HG03108 (cell line): ENCODE data around the gene DHRSX.
"Not testable (repeated sequence)": the region's sequence is repeated elsewhere in the genome, so short reads cannot be mapped to it uniquely, and the experiment has no call there.

Experiments
- ATAC-seq: cut with Tn5 transposase; IDR thresholded peaks from one replicate; pipeline ENCODE4 v1.9.1; 2021; ENCODE audit warnings: moderate library complexity; ENCODE audit not compliant: unreplicated experiment

DHRSX gene

DNA sequence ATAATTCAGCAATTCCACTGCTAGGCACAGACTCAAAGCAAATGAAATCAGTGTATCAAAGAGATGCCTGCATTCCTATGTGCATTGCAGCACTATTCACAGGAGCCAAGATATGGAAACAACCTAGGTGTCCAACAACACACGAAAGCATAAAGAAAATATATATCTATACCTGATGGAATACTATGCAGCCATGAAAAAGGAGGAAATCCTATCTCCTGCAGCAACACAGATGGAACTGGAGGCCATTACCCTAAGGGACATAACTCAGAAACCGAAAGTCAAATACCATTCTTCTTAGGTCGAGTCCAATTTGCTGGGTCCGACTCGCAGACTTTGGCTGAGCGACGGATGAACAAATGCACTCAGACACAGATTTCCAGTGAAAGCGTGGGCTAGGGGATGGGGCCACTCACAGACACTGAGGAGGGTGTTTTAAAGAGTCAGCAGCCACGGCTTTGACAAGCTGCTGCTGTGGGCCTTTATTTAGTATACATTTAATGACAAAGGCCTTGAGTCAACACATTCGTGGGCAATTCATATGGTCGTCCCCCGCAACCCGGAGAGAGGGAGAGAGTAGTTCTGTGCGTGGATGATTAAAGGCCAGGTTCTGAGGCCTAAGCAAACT, 93.8 kb downstream of the DHRSX start:
- no peak for ATAC-seq

DNA sequence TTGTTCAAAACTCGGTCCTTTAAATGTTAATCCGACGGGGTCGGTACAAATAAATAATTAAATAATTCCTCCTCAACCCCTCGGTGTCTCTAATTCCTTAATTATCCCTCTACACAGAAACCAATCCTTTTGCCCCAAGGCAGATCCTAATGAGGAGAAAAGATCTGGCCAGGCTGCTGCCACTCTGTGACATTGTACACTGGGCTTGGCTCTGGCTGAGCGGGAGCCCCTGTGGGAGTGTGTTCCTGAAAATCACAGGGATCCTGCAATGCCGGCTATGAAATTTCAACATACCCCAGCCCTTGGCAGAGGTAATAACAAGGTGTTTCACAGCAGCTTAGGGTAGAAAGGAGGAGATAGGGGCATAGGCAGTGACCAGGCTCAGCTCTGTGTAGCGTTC, 96.0 kb downstream of the DHRSX start:
- no peak for ATAC-seq

DNA sequence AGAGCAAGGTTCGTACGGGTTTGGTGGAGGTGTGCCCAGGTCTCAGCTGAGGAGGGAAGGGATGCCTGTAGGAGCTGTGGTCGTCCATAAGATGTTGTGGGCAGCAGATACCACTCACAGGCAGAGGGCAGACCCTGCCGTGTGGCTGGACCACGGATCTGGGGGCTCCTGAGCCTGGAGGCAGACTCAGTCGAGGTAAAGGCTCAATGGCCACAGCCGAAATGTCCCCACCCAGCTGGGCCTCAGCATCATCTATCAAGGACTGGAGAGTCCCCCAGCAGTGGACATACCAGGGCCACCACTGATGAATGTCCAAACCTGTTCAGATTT, 98.5 kb downstream of the DHRSX start:
- no peak for ATAC-seq

DNA sequence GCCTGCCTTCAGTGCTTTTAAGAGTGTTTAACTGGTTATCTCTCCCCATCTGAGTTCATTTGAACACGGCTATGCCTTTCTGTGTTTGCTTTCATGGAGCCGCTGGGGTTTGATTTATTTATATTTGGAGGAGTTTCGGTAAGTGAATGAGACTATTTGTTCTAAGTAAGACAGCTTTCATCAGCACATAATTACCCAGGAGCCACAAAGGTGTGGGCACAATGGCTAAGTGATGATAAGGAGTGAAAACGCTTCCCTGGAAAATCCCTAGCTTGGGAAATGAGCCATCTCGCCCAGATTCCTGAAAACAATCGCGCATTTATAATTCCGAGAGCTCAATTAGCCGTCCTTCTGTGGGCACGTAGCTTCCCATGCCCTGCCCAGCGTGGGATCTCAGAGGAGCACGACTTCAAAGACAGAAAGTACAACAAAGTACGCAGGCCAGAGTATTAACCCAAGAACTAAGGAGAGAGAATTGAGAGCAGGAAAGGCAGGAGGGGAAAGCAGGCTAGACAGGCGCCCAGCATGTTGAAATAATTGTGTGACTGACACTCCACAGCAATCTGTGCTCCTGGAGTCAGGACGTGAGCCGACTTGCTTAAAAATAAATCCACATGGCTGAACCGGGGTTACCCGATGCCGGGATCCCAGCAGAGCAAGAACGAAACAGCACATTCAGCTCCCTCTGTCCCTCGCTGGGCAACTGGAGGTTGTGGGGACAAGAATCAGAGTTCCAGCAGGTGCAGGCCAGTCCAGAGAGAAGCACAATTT, 99.0 kb downstream of the DHRSX start:
- ATAC-seq, result no peak

DNA sequence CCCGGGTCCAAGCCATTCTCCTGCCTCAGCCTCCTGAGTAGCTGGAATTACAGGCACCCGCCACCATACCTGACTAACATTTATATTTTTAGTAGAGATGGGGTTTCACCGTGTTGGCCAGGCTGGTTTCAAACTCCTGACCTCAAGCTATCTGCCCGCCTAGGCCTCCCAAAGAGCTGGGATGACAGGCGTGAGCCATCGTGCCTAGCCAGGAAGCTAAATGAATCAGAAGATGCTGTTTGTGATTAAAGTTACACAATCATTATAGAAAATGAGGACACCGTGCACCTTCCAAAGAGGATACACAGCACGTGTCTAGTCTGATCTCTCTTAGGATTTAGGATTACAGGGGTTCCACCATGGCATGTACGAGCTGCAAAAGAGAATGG, 99.6 kb downstream of the DHRSX start:
- ATAC-seq, result no peak

DNA sequence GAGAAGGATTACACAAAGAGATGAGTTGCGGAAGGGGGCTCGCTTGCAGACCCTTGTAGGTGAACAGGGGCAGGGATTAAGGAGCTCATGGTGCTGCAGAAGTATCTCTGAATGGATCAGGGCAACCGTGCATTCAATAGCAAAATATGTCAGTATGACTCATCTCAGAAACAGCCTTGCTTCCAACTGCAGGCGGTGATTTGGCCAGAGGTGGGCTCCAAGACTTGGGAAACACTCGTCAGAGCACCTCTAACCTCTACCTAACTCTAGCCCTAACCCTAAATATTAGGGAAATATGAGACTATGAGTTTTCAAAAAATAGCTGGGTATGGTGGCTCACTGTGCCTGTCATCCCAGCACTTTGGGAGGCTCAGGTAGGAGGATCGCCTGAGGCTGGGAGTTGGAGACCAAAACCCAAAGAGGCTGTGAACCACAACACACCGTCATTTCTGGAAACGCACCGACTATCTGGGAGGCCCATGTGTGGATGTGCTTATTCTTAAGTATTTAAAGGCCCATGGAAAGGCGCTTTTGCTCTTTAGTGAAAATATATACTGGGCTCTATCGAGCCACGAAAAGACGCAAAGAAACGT, 102.6 kb downstream of the DHRSX start:
- ATAC-seq, result no peak

DNA sequence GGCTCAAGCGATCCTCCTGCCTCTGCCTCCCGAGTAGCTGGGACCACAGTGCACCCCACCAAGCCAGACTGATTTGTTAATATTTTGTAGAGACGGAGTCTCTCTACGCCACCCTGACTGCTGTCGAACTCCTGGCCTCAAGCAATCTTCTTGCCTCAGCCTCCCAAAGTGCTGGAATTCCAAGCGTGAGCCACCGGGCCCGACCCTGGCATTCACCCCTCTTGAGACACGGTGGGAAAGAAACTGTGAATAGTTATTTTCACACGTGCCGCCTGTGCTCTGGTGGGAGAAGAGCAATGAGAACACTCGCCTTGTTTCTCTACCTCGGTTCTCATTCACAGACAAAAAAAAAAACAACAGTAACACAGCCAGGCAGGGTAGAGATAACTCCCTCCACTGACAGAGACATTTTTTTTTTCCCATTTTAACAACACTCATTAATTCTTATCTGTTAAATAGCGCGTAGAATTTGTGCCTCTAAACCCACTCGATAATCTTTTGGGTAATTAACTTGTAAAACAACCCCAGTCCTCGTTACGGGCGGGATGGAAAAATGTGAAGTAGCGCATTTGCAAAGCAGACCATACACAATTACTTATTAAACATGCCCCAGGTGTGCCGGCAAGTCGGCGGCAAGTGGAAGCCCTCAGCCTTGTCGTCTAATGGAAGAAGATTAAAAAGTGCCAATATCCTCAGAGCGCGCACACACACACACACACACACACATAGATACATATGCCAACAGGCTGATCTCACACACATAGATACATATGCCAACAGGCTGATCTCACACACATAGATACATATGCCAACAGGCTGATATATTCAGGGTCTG, 103.3 kb downstream of the DHRSX start:
- ATAC-seq, result no peak

DNA sequence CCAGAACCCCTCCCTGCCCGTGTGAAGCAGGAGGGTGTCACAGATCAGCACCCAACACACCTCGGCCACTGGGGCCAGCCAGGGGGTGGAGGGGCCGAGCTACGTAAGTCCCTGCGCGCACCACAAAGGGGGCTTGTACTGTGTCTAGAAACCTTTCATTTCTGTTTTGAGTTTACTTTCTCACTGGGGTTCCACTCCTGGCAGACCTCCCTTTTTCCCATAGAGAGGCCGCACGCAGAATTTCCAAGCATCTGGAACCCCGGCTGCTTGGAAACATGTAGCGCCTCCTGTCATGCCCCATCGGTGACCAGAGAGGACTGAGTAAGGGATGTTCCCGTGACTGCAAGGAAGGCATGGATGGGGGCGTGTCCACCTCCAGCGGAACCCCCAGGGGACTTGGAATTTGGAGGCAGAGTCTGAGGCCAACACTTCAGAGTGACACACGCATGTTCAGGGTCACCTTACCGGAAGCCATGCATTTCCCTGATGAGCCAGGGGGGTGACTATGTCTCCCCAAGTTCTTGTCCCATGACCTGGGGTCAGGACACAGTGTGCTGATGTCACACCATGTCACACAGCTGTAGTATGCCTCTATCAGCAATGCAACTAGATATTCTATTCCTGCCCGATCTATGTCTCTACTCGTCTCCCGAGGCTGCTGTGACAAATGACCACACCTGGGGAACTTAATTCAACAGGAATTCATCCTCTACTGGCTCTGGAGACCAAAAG, 105.3 kb downstream of the DHRSX start:
- no peak for ATAC-seq

DNA sequence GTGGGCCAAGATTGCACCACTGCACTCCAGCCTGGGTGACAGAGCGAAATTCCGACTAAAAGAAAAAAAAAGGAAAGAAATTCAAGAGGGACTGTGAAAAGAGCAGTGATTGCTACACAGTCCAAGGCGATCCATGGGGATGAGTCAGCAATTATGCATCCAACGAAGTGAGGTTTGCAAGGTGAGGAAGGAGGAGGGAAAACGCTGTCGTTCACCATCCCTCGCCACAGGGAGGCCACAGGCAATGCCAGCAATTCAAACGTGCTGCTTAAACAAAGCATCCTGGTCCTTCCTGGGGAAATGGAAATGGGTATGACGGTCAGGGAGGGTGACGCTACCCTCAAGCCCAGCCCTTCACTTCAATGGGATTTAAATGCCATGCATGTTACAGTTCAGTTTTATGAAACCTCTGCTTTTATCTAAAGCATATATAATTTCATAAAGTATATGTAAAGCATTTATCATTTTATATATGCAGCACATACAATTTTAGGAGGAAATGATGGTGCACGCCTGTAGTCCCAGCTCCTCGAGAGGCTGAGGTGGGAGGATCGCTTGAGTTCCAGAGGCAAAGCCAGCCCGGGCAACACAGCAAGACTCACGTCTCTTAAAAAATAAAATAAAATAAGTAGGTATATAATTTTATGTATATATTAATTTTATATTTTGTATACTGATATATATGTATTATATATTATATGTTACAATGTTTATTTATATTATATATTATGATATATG, 108.7 kb downstream of the DHRSX start:
- ATAC-seq, result no peak

DNA sequence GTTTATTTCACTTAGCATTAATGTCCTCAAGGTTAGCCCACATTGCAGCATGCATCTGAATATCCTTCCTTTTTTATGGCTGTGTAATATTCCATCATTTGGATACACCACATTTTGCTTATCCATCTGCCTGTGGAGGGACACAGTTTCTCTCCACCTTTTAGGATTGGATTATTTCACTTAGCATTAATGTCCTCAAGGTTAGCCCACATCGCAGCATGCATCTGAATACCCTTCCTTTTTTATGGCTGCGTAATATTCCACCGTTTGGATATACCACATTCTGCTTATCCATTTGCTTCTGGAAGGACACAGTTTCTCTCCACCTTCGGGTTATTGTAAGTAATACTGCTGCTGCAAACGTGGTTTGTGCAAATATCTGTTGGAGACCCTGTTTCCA, 110.0 kb downstream of the DHRSX start:
- no peak for ATAC-seq

DNA sequence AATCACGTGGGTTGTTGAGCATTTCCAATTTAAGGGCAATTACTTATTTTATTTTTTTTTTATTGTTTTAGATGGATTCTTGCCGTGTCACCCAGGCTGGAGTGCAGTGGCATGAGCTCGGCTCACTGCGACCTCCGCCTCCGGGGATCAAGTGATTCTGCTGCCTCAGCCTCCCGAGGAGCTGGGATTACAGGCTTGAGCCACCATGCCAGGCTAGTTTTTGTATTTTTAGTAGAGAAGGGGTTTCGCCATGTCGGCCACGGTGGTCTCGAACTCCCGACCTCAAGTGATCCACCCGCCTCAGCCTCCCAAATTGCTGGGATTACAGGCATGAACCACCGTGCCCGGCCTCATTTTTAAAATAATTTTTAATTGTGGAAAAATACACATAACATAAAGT, 111.0 kb downstream of the DHRSX start:
- not testable (repeated sequence) for ATAC-seq

DNA sequence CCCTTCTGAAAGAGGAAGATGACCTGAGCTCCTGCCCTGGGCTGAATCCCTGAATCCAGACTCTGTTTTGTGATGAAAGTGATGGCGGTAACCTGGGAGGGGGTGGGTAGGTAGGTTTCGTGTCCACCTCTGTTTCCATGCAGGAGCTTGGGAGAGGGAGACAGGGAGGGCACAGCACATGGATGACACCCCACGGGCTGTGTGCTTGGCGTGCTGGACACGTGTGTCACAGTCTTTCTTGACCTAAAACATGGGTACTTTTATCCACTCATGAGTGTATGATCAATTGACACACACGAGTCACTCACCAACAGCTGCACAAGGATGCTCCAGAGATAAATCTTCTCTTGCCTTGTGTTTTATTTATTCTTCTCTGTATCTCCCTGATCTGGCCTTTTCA, 111.5 kb downstream of the DHRSX start:
- ATAC-seq, result no peak

DNA sequence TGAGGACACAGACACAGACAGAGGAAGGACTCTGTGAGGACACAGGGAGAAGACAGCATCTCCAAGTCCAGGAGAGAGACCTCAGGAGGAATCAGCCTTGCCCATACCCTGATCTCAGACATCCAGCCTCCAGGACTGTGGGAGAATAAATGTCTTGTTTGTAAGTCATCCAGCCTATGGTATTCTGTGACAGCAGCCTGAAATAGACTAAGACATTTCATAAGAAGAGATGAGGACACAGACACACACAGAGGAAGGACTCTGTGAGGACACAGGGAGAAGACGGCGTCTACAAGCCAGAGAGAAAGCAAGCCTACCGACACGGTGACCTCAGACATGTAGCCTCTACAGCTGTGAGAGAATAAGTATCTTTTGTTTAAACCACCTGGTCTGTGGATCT, 112.1 kb downstream of the DHRSX start:
- no peak for ATAC-seq

DNA sequence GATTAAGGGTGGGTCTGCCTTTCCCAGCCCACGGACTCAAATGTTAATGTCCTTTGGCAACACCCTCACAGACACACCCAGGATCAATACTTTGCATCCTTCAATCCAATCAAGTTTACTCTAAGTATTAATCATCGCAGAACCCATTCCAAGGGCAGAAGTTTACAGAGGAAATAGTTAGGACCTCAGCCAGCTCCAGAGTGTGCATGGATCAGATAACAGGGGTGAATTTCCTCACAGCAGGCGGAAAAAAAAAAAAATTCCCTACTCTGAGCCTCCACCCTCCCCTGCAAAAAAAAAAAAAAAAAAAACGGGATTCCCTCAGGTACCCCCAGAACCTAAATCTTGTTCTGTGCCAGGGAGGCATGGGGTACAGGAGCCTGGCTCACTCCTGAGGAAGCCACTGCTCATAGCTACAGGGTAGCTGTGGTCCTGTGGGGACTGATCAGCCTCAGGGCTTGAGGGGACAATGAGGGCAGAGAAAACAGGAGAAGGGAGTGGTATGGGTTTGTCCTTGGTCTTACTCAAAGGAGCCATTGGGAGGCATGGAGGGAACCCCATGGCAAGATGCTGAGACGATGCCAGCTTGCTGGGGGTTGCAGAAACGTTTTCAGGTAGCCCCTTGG, 113.0 kb downstream of the DHRSX start:
- ATAC-seq, result no peak

DNA sequence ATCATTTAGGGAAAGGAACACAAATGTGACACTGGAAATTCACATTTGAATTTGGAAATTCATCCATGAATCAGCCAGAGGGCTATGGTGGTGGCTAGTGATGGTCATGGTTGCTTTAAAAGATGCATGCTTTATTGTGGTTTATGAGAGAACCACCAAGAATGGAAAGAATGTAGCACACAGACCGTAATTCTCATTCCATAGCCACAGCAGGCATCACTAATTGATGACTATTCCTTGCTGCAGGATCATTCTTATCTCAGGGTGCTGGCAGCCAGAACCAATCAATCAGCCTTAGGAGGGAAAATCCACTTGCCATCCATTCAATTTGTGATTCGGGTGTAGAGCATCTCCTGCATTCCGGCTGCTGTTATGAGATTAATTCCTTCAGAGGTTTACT, 115.6 kb downstream of the DHRSX start:
- no peak for ATAC-seq

DNA sequence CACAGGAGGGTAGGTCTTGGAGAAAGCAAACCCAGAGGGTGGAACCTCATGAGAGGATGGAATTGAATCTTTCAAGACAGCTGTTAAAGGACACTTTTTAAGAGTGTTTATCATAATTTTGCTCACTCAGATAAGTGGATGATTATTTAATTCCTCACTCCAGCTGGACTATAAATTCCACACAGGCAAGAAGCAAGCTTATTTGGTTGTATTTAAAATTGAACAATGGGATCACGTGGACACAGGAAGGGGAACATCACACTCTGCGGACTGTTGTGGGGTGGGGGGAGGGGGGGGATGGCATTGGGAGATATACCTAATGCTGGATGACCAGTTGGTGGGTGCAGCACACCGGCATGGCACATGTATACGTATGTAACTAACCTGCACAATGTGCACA, 116.3 kb downstream of the DHRSX start:
- no peak for ATAC-seq

DNA sequence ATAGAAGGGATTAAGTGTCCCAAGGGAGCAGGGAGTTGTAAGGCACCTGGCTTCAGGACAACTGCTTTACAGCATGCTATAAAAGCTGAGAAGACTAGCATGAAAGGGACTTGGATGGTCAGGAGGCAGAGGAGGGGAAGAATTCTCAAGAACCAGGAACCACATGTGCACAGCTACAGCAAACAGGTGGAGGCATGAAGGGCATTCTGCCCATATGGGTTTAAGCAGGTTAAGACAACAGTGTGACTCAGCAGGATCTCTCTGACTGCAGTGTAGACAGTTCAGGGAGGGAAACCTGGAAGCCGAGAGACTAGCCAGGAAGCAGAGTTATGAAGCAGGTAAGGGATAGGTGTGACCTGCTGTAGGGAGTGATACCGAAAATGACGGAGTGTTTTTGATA, 117.0 kb downstream of the DHRSX start:
- no peak for ATAC-seq

DNA sequence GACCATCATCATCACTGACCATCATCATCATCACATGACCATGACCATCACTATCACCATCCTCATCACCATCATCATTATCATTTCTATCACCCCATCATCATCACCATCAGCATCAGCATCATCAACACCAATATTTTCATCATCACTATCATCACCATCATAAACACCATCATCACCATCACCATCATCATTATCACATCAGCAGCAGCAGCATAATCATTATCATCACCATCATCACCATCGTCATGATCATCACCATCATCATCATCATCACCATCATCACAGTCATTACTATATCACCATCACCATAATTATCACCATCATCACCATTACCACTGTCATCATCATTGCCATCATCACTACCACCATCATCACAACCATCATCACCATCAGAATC, 117.6 kb downstream of the DHRSX start:
- ATAC-seq, result no peak

DNA sequence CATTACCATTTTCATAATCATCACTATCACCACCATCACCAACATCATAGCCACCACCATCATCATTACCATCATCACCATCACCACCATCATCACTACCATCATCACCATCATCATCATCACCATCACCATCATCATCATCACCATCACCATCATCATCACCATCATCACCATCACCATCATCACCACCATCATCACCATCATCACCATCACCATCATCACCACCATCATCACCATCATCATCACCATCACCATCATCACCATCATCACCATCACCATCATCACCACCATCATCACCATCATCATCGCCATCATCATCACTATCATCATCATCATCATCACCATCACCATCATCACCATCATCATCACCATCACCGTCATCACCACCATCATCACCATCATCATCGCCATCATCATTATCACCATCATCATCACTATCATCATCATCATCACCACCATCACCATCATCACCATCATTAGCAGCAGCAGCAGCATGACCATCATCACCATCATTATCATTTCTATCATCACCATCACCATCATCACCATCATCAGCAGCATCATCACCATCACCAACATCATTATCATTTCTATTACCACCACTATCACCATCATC, 118.2 kb downstream of the DHRSX start:
- ATAC-seq, result not testable (repeated sequence)
